Mesothelial cell of epicardium (in vitro differentiated cells): Measurements from ENCODE around the gene CHRNE. TPM values are rescaled to one million over a fixed set of nuclear protein-coding genes. Genes with fewer than 3 reads are reported as not detected.

Source experiments
- DNase-seq, 2 experiments: peaks; one replicate each; pipeline ENCODE4 v3.0.0; 2021; ENCODE audit warnings: low spot score in 2 of 2; ENCODE audit not compliant: unreplicated experiment in 2 of 2
- H3K27ac Mint-ChIP-seq: 2 replicates; pipeline ENCODE4 v1.8.0; 2021; ENCODE audit warnings: mixed read lengths
- H3K27me3 Mint-ChIP-seq: 2 replicates; pipeline ENCODE4 v1.8.0; 2021; ENCODE audit warnings: low read depth, mixed read lengths
- H3K36me3 Mint-ChIP-seq: 2 replicates; pipeline ENCODE4 v1.8.0; 2021; ENCODE audit warnings: mixed read lengths
- H3K4me1 Mint-ChIP-seq: 2 replicates; pipeline ENCODE4 v1.8.0; 2021; ENCODE audit warnings: mixed read lengths
- H3K4me3 Mint-ChIP-seq: 2 replicates; pipeline ENCODE4 v1.8.0; 2021; ENCODE audit warnings: mild to moderate bottlenecking, moderate library complexity, mixed read lengths
- H3K9me3 Mint-ChIP-seq: 2 replicates; pipeline ENCODE4 v1.8.0; 2021; ENCODE audit warnings: mixed read lengths
- total RNA-seq: library from RNA; stranded (reverse); gene quantifications from 3 replicates; pipeline ENCODE4 v1.2.1, GENCODE V29; 2021
- TF ChIP-seq, protein P1 (sequence below): fragments of 200-600 bp; sonication (generic); IDR thresholded peaks from one replicate; pipeline ENCODE4 v1.5.0; 2021; ENCODE audit warnings: antibody characterized with exemption; ENCODE audit not compliant: unreplicated experiment

Gene CHRNE
- total RNA-seq, 1 donor from 2014 or later, result 1.5 TPM

DNA sequence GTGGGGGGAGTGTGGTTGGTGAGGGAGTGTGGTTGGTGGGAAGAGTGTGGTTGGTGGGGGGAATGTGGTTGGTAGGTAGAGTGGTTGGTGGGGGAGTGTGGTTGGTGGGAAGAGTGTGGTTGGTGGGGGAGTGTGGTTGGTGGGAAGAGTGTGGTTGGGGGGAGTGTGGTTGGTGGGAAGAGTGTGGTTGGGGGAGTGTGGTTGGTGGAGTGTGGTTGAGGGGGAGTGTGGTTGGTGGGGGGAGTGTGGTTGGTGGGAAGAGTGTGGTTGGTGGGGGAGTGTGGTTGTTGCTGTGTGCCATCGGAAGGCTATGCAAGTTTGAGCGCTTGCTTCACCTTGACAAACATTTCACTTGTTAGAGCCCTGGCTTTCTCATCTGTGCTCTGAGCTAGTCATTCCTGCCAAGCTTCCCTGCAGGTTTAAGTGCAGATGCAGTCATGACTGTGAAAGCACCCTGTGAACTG is 49.7 kb downstream of the CHRNE start:
- Mint-ChIP-seq H3K27ac (peak overlapping the region; percentile 96), H3K36me3 (no peaks in the 10 kb centered on the region), H3K4me1 (peaks cover 72% of the 10 kb centered on the region), H3K27me3 (no peaks in the 10 kb centered on the region), H3K9me3 (no peaks in the 10 kb centered on the region), H3K4me3 (no peak overlapping the region)
- TF ChIP-seq, protein P1, sequence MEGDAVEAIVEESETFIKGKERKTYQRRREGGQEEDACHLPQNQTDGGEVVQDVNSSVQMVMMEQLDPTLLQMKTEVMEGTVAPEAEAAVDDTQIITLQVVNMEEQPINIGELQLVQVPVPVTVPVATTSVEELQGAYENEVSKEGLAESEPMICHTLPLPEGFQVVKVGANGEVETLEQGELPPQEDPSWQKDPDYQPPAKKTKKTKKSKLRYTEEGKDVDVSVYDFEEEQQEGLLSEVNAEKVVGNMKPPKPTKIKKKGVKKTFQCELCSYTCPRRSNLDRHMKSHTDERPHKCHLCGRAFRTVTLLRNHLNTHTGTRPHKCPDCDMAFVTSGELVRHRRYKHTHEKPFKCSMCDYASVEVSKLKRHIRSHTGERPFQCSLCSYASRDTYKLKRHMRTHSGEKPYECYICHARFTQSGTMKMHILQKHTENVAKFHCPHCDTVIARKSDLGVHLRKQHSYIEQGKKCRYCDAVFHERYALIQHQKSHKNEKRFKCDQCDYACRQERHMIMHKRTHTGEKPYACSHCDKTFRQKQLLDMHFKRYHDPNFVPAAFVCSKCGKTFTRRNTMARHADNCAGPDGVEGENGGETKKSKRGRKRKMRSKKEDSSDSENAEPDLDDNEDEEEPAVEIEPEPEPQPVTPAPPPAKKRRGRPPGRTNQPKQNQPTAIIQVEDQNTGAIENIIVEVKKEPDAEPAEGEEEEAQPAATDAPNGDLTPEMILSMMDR, result no peak
- DNase-seq, result no peak

DNA sequence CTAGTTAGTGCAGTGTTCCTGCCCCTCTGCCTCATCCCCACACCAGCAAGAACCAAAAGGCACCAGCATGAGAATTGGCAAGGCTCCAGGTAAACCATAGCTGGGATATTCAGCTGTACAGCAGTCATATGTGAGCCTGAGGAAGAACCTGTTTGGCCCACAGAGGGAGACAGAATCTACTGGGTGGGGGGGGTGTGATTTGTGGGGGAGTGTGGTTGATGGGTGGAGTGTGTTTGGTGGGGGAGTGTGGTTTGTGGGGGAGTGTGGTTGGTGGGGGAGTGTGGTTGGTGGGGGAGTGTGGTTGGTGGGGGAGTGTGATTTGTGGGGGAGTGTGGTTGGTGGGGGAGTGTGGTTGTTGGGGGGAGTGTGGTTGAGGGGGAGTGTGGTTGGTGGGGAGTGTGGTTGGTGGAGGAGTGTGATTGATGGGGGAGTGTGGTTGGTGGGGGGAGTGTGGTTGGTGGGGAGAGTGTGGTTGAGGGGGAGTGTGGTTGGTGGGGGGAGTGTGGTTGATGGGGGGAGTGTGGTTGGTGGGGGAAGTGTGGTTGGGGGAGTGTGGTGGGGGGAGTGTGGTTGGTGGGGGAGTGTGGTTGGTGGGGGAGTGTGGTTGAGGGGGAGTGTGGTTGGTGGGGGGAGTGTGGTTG is 50.2 kb downstream of the CHRNE start:
- H3K27me3 Mint-ChIP-seq, result no peaks in the 10 kb centered on the region
- no peak for DNase-seq
- no peaks in the 10 kb centered on the region for H3K9me3 Mint-ChIP-seq
- TF ChIP-seq, protein P1, result no peak
- H3K4me3 Mint-ChIP-seq, result no peak overlapping the region
- peak overlapping the region; percentile 92 for H3K27ac Mint-ChIP-seq
- H3K4me1 Mint-ChIP-seq, result peaks cover 72% of the 10 kb centered on the region
- H3K36me3 Mint-ChIP-seq, result no peaks in the 10 kb centered on the region

DNA sequence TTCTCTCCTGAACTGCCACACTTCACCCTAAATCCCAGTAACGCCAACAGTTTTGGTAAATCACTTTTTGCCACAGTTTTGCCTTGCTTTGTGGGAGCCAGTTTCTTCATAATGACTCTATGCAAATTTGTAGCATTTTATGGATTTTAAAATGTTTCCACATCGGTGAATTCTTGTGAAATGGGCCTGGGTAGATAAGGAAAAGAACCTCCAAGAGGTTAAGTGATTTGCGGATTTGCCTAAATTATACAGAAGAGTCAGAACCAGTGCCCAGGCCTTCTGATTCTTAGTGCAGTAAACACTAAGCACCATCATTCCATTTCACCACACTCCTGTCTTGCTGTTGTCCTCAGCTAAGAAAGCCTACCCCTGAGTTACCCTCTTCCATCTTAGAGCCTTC is 51.8 kb downstream of the CHRNE start:
- DNase-seq, result no peak
- H3K27ac Mint-ChIP-seq, result peak overlapping the region; percentile 96
- no peaks in the 10 kb centered on the region for H3K9me3 Mint-ChIP-seq
- no peak overlapping the region for H3K4me3 Mint-ChIP-seq
- no peaks in the 10 kb centered on the region for H3K27me3 Mint-ChIP-seq
- H3K36me3 Mint-ChIP-seq, result no peaks in the 10 kb centered on the region
- H3K4me1 Mint-ChIP-seq, result peaks cover 62% of the 10 kb centered on the region
- TF ChIP-seq, protein P1, result no peak

DNA sequence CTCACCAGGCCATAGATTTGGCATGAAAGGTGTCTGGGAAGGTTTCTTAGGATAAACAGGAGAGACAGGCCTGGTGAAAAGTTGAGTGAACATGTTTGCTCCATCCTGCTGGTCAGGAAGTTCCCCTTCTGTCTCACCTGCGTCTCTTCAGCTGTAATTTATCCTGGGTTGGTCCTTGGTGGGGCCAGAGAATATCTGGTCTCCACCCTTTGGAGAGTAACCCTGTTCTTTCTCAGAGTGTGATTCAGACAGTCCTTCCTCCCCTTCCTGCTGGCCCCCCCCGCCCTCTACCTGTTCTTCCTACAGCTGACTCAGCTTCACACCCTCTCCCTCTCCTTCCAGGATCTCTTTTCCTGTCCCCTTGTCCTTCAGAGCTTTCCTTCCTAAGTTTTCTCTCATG is 52.7 kb downstream of the CHRNE start:
- no peak for DNase-seq
- Mint-ChIP-seq H3K27me3 (no peaks in the 10 kb centered on the region), H3K4me1 (peaks cover 60% of the 10 kb centered on the region), H3K9me3 (no peaks in the 10 kb centered on the region), H3K4me3 (no peak overlapping the region), H3K27ac (peak overlapping the region; percentile 96), H3K36me3 (peaks cover 1% of the 10 kb centered on the region)
- TF ChIP-seq, protein P1, result no peak

DNA sequence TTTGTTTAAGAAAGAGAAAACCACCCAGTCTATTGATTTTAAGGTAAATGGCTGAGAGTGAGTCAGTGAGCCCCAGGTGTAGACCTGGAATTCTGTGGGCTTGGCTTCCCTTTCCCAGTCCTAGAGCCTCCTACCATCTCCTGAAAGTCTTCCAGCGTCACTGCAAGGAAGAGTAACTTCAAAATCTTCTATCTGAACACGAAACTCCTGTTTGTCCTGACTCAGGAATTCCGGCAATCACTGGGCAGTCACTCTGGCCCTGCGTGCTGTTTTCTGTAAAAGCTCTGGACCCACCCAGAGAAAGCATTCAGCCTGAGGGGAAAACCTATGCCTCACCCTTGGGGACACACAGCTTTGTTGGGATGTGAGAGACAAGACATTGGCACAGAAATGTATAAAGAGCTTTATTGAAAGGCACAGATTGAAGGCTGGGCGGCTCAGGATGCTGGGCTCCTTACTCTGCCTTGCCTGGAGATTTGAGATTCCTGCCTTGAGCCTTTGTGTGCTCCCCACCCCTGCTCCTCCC is 53.8 kb downstream of the CHRNE start:
- no peak for DNase-seq
- peaks cover 52% of the 10 kb centered on the region for H3K4me1 Mint-ChIP-seq
- peaks cover 11% of the 10 kb centered on the region for H3K36me3 Mint-ChIP-seq
- TF ChIP-seq, protein P1, result no peak
- H3K27ac Mint-ChIP-seq, result peak overlapping the region; percentile 96
- no peak overlapping the region for H3K4me3 Mint-ChIP-seq
- no peaks in the 10 kb centered on the region for H3K27me3 Mint-ChIP-seq
- no peaks in the 10 kb centered on the region for H3K9me3 Mint-ChIP-seq

Other genes with a start within 250 kb of the CHRNE start
- 95.2 to 101 TPM (median 99.5 TPM) in 3 replicates for gene PELP1, start 199.0 kb downstream of the CHRNE start, total RNA-seq
- 34.9 to 39.7 TPM (median 38.7 TPM) in 3 replicates for gene ARRB2, start 192.5 kb downstream of the CHRNE start, total RNA-seq
- gene MED11, start 171.7 kb downstream of the CHRNE start, total RNA-seq, result 11.8 to 15.8 TPM (median 15.5 TPM) in 3 replicates
- 0.78 to 0.93 TPM (median 0.81 TPM) in 3 replicates for gene ZMYND15, start 163.3 kb downstream of the CHRNE start, total RNA-seq
- 7.6 to 8.8 TPM (median 8.1 TPM) in 3 replicates for gene CXCL16, start 163.2 kb downstream of the CHRNE start, total RNA-seq
- not detected in 3 replicates for gene TM4SF5, start 131.2 kb downstream of the CHRNE start, total RNA-seq
- 2.3 to 2.6 TPM (median 2.5 TPM) in 3 replicates for gene VMO1, start 116.7 kb downstream of the CHRNE start, total RNA-seq
- gene GLTPD2, start 114.1 kb downstream of the CHRNE start, total RNA-seq, result 0.22 TPM in 1 of 3 replicates, not detected in the others
- gene PSMB6, start 106.9 kb downstream of the CHRNE start, total RNA-seq, result 98.2 to 102 TPM (median 102 TPM) in 3 replicates
- gene PLD2, start 95.9 kb downstream of the CHRNE start, total RNA-seq, result 77.3 to 83.6 TPM (median 82.5 TPM) in 3 replicates
- 113 to 117 TPM (median 114 TPM) in 3 replicates for gene MINK1, start 69.8 kb downstream of the CHRNE start, total RNA-seq
- 8.6 to 9.3 TPM (median 9.2 TPM) in 3 replicates for gene C17orf107, start 3.6 kb downstream of the CHRNE start, total RNA-seq
- gene GP1BA, start 29.2 kb upstream of the CHRNE start, total RNA-seq, result not detected in 3 replicates
- gene SLC25A11, start 36.9 kb upstream of the CHRNE start, total RNA-seq, result 52.5 to 54.2 TPM (median 53.9 TPM) in 3 replicates
- 72.3 to 74.6 TPM (median 73.1 TPM) in 3 replicates for gene RNF167, start 37.2 kb upstream of the CHRNE start, total RNA-seq
- gene PFN1, start 45.4 kb upstream of the CHRNE start, total RNA-seq, result 357 to 377 TPM (median 370 TPM) in 3 replicates
- 21.2 to 25.3 TPM (median 22.4 TPM) in 3 replicates for gene ENO3, start 48.0 kb upstream of the CHRNE start, total RNA-seq
- gene SPAG7, start 64.7 kb upstream of the CHRNE start, total RNA-seq, result 72.8 to 86.9 TPM (median 72.9 TPM) in 3 replicates
- gene CAMTA2, start 84.6 kb upstream of the CHRNE start, total RNA-seq, result 27.0 to 31.6 TPM (median 31.2 TPM) in 3 replicates
- 1.7 to 3.1 TPM (median 2.7 TPM) in 3 replicates for gene INCA1, start 94.4 kb upstream of the CHRNE start, total RNA-seq
- gene KIF1C, start 94.9 kb upstream of the CHRNE start, total RNA-seq, result 78.5 to 82.9 TPM (median 81.7 TPM) in 3 replicates
- 0.20 to 0.54 TPM (median 0.38 TPM) in 3 replicates for gene SLC52A1, start 132.3 kb upstream of the CHRNE start, total RNA-seq
- 0.96 to 1.0 TPM (median 1.00 TPM) in 3 replicates for gene ZFP3, start 175.4 kb upstream of the CHRNE start, total RNA-seq
- 27.1 to 29.9 TPM (median 27.2 TPM) in 3 replicates for gene ZNF232, start 208.8 kb upstream of the CHRNE start, total RNA-seq
- gene USP6, start 212.9 kb upstream of the CHRNE start, total RNA-seq, result 0.38 to 0.54 TPM (median 0.42 TPM) in 3 replicates